ENCODE results near the gene TAOK2. TPM values are rescaled to one million over a fixed set of nuclear protein-coding genes. Genes with fewer than 3 reads are reported as not detected.

Gene TAOK2
- total RNA-seq, 1 donor from 2014 or later, result 35.0 TPM

DNA sequence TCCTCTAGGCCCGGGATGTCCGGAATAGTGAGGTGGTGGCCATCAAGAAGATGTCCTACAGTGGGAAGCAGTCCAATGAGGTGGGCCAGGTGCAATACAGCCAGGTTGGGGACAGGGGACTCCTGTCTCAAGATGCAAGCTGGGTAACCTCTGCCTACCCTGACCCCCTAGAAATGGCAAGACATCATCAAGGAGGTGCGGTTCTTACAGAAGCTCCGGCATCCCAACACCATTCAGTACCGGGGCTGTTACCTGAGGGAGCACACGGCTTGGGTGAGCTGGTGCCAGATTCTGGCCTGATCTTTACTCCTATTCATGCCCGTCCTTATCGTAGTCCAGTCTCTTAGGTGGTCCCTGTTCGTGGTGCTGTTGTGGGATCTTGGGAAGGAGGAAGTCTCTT lies 4.4 kb downstream of the TAOK2 start:
- H3K9me3 ChIP-seq (ENCODE audit: control insufficient read depth in 3 of 3, low read length in 3 of 3), result no peaks in the 10 kb centered on the region
- no peak overlapping the region for H3K4me3 ChIP-seq (ENCODE audit: low read length in 3 of 3)
- H3K27me3 ChIP-seq (ENCODE audit: control insufficient read depth in 3 of 3, insufficient read depth in 3 of 3, low read length in 3 of 3), result no peaks in the 10 kb centered on the region
- peak overlapping the region in 1 of 3 donors; percentile 8 for H3K9ac ChIP-seq (ENCODE audit: low read depth in 1 of 3, low read length in 3 of 3)
- H3K36me3 ChIP-seq (ENCODE audit: control insufficient read depth in 3 of 3, insufficient read depth in 3 of 3, low read length in 3 of 3), result peaks cover 49 to 56% (median 54%) of the 10 kb centered on the region in 3 donors
- H3K4me1 ChIP-seq (ENCODE audit: control insufficient read depth in 3 of 3, insufficient read depth in 3 of 3, low read length in 3 of 3), result peaks cover 35 to 47% (median 44%) of the 10 kb centered on the region in 3 donors
- peak overlapping the region; percentile 59 for H3K27ac ChIP-seq (ENCODE audit: low read depth, low read length)

GRCh38 chr16:29978564-29979270 lies 5.0 kb downstream of the TAOK2 start:
- Histone ChIP-seq H3K27ac (ENCODE audit: low read depth, low read length) (peak overlapping the region; percentile 59), H3K4me3 (ENCODE audit: low read length in 3 of 3) (no peak overlapping the region), H3K27me3 (ENCODE audit: control insufficient read depth in 3 of 3, insufficient read depth in 3 of 3, low read length in 3 of 3) (no peaks in the 10 kb centered on the region), H3K36me3 (ENCODE audit: control insufficient read depth in 3 of 3, insufficient read depth in 3 of 3, low read length in 3 of 3) (peaks cover 55 to 63% (median 60%) of the 10 kb centered on the region in 3 donors), H3K9me3 (ENCODE audit: control insufficient read depth in 3 of 3, low read length in 3 of 3) (no peaks in the 10 kb centered on the region), H3K4me1 (ENCODE audit: control insufficient read depth in 3 of 3, insufficient read depth in 3 of 3, low read length in 3 of 3) (peaks cover 32 to 44% (median 42%) of the 10 kb centered on the region in 3 donors), H3K9ac (ENCODE audit: low read depth in 1 of 3, low read length in 3 of 3) (no peak overlapping the region)

DNA sequence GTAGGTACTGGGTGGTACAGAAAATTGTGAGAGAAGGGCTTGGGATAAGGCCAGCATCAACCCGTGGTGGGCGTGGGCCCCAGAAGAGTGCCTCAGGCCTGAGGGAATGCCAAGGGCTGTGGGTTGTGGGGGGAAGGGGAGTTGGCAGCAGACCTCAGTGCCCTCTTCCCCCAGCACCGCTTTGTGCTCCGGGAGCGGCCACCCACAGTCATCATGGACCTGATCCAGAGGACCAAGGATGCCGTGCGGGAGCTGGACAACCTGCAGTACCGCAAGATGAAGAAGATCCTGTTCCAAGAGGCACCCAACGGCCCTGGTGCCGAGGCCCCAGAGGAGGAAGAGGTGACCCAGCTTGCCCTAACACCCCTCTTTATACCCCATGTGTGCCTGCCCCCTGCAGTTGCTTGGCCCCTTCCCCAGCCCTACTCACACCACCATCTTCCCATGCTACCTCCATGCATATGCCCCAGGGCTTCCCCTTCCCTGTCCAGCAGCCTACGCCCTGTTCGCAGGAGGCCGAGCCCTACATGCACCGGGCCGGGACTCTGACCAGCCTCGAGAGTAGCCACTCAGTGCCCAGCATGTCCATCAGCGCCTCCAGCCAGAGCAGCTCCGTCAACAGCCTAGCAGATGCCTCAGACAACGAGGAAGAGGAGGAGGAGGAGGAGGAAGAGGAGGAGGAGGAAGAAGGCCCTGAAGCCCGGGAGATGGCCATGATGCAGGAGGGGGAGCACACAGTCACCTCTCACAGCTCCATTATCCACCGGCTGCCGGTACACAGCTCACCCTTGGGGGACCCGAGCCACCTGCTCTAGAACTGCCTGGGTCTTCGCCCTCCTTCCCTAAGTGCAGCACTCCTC lies 9.1 kb downstream of the TAOK2 start:
- Histone ChIP-seq H3K4me3 (ENCODE audit: low read length in 3 of 3) (no peak overlapping the region), H3K27me3 (ENCODE audit: control insufficient read depth in 3 of 3, insufficient read depth in 3 of 3, low read length in 3 of 3) (no peaks in the 10 kb centered on the region), H3K9ac (ENCODE audit: low read depth in 1 of 3, low read length in 3 of 3) (no peak overlapping the region), H3K9me3 (ENCODE audit: control insufficient read depth in 3 of 3, low read length in 3 of 3) (no peaks in the 10 kb centered on the region), H3K27ac (ENCODE audit: low read depth, low read length) (no peak overlapping the region), H3K36me3 (ENCODE audit: control insufficient read depth in 3 of 3, insufficient read depth in 3 of 3, low read length in 3 of 3) (peaks cover 94 to 98% (median 96%) of the 10 kb centered on the region in 3 donors), H3K4me1 (ENCODE audit: control insufficient read depth in 3 of 3, insufficient read depth in 3 of 3, low read length in 3 of 3) (peaks cover 0 to 15% (median 10%) of the 10 kb centered on the region in 3 donors)

GRCh38 chr16:29983420-29984136 lies 9.9 kb downstream of the TAOK2 start:
- Histone ChIP-seq H3K9me3 (ENCODE audit: control insufficient read depth in 3 of 3, low read length in 3 of 3) (no peaks in the 10 kb centered on the region), H3K4me3 (ENCODE audit: low read length in 3 of 3) (no peak overlapping the region), H3K4me1 (ENCODE audit: control insufficient read depth in 3 of 3, insufficient read depth in 3 of 3, low read length in 3 of 3) (peaks cover 0 to 8% (median 3%) of the 10 kb centered on the region in 3 donors), H3K36me3 (ENCODE audit: control insufficient read depth in 3 of 3, insufficient read depth in 3 of 3, low read length in 3 of 3) (peaks cover 91 to 96% (median 95%) of the 10 kb centered on the region in 3 donors), H3K27me3 (ENCODE audit: control insufficient read depth in 3 of 3, insufficient read depth in 3 of 3, low read length in 3 of 3) (no peaks in the 10 kb centered on the region), H3K9ac (ENCODE audit: low read depth in 1 of 3, low read length in 3 of 3) (no peak overlapping the region), H3K27ac (ENCODE audit: low read depth, low read length) (no peak overlapping the region)

GRCh38 chr16:29984137-29984763 lies 10.6 kb downstream of the TAOK2 start:
- H3K9me3 ChIP-seq (ENCODE audit: control insufficient read depth in 3 of 3, low read length in 3 of 3), result no peaks in the 10 kb centered on the region
- H3K9ac ChIP-seq (ENCODE audit: low read depth in 1 of 3, low read length in 3 of 3), result no peak overlapping the region
- H3K27ac ChIP-seq (ENCODE audit: low read depth, low read length), result no peak overlapping the region

GRCh38 chr16:29984764-29985147 lies 11.1 kb downstream of the TAOK2 start:
- Histone ChIP-seq H3K27ac (ENCODE audit: low read depth, low read length) (no peak overlapping the region), H3K36me3 (ENCODE audit: control insufficient read depth in 3 of 3, insufficient read depth in 3 of 3, low read length in 3 of 3) (peaks cover 91 to 97% (median 95%) of the 10 kb centered on the region in 3 donors), H3K9me3 (ENCODE audit: control insufficient read depth in 3 of 3, low read length in 3 of 3) (no peaks in the 10 kb centered on the region)

More at GRCh38 chr16:29984137-29984763, 10.6 kb downstream of the TAOK2 start:
- no peaks in the 10 kb centered on the region for H3K27me3 ChIP-seq (ENCODE audit: control insufficient read depth in 3 of 3, insufficient read depth in 3 of 3, low read length in 3 of 3)
- peaks cover 0 to 4% (median 2%) of the 10 kb centered on the region in 3 donors for H3K4me1 ChIP-seq (ENCODE audit: control insufficient read depth in 3 of 3, insufficient read depth in 3 of 3, low read length in 3 of 3)
- H3K4me3 ChIP-seq (ENCODE audit: low read length in 3 of 3), result no peak overlapping the region
- peaks cover 92 to 96% (median 95%) of the 10 kb centered on the region in 3 donors for H3K36me3 ChIP-seq (ENCODE audit: control insufficient read depth in 3 of 3, insufficient read depth in 3 of 3, low read length in 3 of 3)

DNA sequence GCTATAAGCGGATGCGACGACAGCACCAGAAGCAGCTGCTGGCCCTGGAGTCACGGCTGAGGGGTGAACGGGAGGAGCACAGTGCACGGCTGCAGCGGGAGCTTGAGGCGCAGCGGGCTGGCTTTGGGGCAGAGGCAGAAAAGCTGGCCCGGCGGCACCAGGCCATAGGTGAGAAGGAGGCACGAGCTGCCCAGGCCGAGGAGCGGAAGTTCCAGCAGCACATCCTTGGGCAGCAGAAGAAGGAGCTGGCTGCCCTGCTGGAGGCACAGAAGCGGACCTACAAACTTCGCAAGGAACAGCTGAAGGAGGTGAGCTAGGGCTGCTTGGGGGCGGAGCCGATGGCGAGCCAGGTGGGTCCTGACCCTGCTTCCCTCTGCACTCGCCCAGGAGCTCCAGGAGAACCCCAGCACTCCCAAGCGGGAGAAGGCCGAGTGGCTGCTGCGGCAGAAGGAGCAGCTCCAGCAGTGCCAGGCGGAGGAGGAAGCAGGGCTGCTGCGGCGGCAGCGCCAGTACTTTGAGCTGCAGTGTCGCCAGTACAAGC lies 11.7 kb downstream of the TAOK2 start:
- no peaks in the 10 kb centered on the region for H3K27me3 ChIP-seq (ENCODE audit: control insufficient read depth in 3 of 3, insufficient read depth in 3 of 3, low read length in 3 of 3)
- H3K27ac ChIP-seq (ENCODE audit: low read depth, low read length), result no peak overlapping the region
- peaks cover 0 to 4% (median 2%) of the 10 kb centered on the region in 3 donors for H3K4me1 ChIP-seq (ENCODE audit: control insufficient read depth in 3 of 3, insufficient read depth in 3 of 3, low read length in 3 of 3)
- no peaks in the 10 kb centered on the region for H3K9me3 ChIP-seq (ENCODE audit: control insufficient read depth in 3 of 3, low read length in 3 of 3)
- H3K36me3 ChIP-seq (ENCODE audit: control insufficient read depth in 3 of 3, insufficient read depth in 3 of 3, low read length in 3 of 3), result peaks cover 88 to 97% (median 91%) of the 10 kb centered on the region in 3 donors
- H3K4me3 ChIP-seq (ENCODE audit: low read length in 3 of 3), result no peak overlapping the region
- no peak overlapping the region for H3K9ac ChIP-seq (ENCODE audit: low read depth in 1 of 3, low read length in 3 of 3)

More at GRCh38 chr16:29984764-29985147, 11.1 kb downstream of the TAOK2 start:
- no peak overlapping the region for H3K4me3 ChIP-seq (ENCODE audit: low read length in 3 of 3)
- H3K9ac ChIP-seq (ENCODE audit: low read depth in 1 of 3, low read length in 3 of 3), result no peak overlapping the region
- H3K4me1 ChIP-seq (ENCODE audit: control insufficient read depth in 3 of 3, insufficient read depth in 3 of 3, low read length in 3 of 3), result peaks cover 0 to 4% (median 2%) of the 10 kb centered on the region in 3 donors
- H3K27me3 ChIP-seq (ENCODE audit: control insufficient read depth in 3 of 3, insufficient read depth in 3 of 3, low read length in 3 of 3), result no peaks in the 10 kb centered on the region

GRCh38 chr16:29986231-29986630 lies 12.6 kb downstream of the TAOK2 start:
- H3K27me3 ChIP-seq (ENCODE audit: control insufficient read depth in 3 of 3, insufficient read depth in 3 of 3, low read length in 3 of 3), result no peaks in the 10 kb centered on the region
- no peaks in the 10 kb centered on the region for H3K9me3 ChIP-seq (ENCODE audit: control insufficient read depth in 3 of 3, low read length in 3 of 3)
- peaks cover 88 to 95% (median 89%) of the 10 kb centered on the region in 3 donors for H3K36me3 ChIP-seq (ENCODE audit: control insufficient read depth in 3 of 3, insufficient read depth in 3 of 3, low read length in 3 of 3)
- no peak overlapping the region for H3K4me3 ChIP-seq (ENCODE audit: low read length in 3 of 3)
- H3K4me1 ChIP-seq (ENCODE audit: control insufficient read depth in 3 of 3, insufficient read depth in 3 of 3, low read length in 3 of 3), result peaks cover 0 to 4% (median 2%) of the 10 kb centered on the region in 3 donors
- no peak overlapping the region for H3K9ac ChIP-seq (ENCODE audit: low read depth in 1 of 3, low read length in 3 of 3)
- no peak overlapping the region for H3K27ac ChIP-seq (ENCODE audit: low read depth, low read length)

GRCh38 chr16:29986931-29987330 lies 13.3 kb downstream of the TAOK2 start:
- Histone ChIP-seq H3K9me3 (ENCODE audit: control insufficient read depth in 3 of 3, low read length in 3 of 3) (no peaks in the 10 kb centered on the region), H3K9ac (ENCODE audit: low read depth in 1 of 3, low read length in 3 of 3) (no peak overlapping the region), H3K27ac (ENCODE audit: low read depth, low read length) (no peak overlapping the region), H3K4me1 (ENCODE audit: control insufficient read depth in 3 of 3, insufficient read depth in 3 of 3, low read length in 3 of 3) (peaks cover 0 to 4% (median 2%) of the 10 kb centered on the region in 3 donors), H3K4me3 (ENCODE audit: low read length in 3 of 3) (no peak overlapping the region), H3K27me3 (ENCODE audit: control insufficient read depth in 3 of 3, insufficient read depth in 3 of 3, low read length in 3 of 3) (no peaks in the 10 kb centered on the region), H3K36me3 (ENCODE audit: control insufficient read depth in 3 of 3, insufficient read depth in 3 of 3, low read length in 3 of 3) (peaks cover 82 to 91% (median 86%) of the 10 kb centered on the region in 3 donors)

Data from skeletal muscle tissue (tissue), 4 donors.